Stimulated activated CD4-positive, alpha-beta T cell treated with anti-CD3 and anti-CD28 coated beads, Interleukin-2, amount 100 ng/mL, for 48 hours (primary cell): Measurements from ENCODE around the gene EVA1C.
"Not testable (repeated sequence)": the region's sequence is repeated elsewhere in the genome, so short reads cannot be mapped to it uniquely, and the experiment has no call there.

Source experiments
- DNase-seq, 2 donors: peaks; one replicate each; pipeline ENCODE4 v3.0.0-alpha.2; 2020

The EVA1C gene, protein sequence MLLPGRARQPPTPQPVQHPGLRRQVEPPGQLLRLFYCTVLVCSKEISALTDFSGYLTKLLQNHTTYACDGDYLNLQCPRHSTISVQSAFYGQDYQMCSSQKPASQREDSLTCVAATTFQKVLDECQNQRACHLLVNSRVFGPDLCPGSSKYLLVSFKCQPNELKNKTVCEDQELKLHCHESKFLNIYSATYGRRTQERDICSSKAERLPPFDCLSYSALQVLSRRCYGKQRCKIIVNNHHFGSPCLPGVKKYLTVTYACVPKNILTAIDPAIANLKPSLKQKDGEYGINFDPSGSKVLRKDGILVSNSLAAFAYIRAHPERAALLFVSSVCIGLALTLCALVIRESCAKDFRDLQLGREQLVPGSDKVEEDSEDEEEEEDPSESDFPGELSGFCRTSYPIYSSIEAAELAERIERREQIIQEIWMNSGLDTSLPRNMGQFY

GRCh38 chr21:32412162-32413014 is at the start of gene EVA1C:
Gene EVA1C (plus strand): TSS chr21:32412706. CDS start chr21:32412854, 148 bp downstream.
- peak; percentile 54 to 60 for DNase-seq

GRCh38 chr21:32364387-32364786 is 48.1 kb upstream of the EVA1C start:
- no peak for DNase-seq

- no peak for DNase-seq
Measured at GRCh38 chr21:32364796-32365195, 47.7 kb upstream of the EVA1C start.

DNA sequence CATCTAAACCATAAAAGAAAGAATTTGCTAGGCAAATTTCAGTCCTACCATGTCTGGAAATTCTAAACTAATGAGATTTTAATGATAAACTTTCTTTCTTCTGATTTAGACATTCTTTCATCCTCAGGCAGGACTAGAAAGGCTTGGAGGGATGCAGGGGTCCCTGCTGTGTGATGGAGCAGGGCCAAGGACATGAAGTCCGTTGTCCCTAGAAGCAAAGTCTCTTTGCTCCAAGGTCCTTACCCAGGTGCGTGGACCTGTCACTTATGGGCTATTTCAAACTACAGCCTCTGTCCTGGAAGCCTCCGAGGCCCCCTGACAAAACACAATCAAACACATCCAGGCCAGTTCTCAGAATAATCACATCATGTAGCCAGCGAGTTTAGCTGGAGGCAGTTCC is 46.3 kb upstream of the EVA1C start:
- DNase-seq: no peak

DNA sequence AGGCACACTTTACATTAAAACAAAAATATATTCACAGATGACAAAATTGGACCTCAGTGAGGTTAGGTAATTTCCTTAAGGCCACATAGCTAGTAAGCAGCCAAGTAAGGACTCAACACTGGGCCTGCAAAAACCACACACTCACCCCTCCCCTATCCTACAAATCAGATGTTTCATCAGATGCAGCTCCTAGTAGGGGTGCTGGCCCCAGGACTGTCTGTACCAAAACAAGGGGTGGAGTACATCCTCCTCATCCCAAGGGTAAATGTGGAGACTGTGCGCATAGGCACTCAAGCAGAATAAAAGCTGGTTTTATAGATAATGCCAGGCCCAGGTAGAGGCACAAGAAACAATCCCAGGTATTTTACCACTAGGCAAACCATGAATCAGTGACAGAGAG is 45.3 kb upstream of the EVA1C start:
- no peak for DNase-seq

DNA sequence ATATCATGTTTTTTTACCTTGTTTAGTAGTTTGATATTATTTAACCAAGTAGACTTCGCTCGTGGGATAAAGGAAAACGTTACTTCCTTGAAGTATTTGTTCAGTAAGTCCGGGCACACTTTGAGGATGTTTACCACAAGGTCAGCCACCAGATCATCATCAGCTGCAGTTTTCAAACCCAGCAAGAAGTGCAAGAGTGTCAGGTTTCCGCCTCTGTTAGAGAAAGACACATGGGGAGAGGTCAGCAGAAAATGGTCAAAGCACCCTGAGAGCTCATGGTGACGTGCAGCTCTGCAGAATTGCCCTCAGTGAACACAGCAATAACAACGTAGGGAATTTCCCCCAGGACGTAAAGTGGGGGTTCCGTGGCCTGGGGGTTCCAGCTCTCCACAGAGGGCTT is 44.1 kb upstream of the EVA1C start:
- DNase-seq: no peak

DNA sequence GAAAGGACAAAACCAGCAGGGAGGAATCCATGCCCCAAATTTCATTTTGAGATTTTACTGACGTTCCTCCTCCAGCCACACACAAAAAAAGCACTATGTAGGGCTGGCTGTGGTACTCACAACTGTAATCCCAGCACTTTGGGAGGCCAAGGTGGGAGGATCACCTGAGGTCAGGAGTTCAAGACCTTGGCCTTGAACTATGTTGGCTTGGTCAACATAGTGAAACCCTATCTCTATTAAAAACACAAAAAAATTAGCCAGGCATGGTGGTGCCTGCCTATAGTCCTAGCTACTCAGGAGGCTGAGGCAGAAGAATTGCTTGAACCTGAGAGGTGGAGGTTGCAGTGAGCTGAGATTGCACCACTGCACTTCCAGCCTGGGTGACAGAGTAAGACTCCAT is 43.5 kb upstream of the EVA1C start:
- DNase-seq: not testable (repeated sequence)

DNA sequence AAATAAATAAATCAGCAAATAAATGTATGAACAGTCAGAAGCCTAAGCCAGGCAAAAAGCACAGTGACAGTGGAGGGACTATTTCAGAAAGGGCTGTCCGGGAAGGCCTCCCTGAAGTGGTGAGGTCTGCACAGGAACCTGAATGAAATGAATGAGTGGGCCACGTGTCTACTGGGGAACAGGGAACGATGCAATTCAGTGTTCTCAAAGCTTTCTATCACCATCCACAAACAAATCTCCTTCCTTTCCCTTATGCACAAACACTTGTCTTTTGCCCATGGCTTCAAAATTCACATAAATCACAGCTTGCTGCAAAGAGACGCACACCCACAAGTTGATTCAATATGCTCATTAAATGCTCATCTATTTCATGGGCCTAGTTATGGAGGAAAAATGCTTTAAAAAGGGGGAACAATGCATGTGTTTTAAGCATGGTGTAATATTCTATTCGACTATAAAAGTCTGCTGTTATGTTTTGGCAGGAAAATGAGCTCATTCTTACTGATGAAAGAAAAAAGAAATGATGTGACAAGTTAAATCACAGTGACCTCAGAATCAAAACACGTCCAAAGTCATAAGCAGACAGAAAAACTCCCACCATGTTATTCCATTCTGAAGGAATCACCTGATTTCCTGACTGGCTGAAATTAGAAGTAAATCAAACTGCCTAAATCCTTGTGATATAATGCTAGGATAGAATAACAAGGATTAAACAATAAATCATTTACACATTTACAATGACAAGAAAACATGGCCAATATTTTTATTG is 41.3 kb upstream of the EVA1C start:
- DNase-seq: no peak

DNA sequence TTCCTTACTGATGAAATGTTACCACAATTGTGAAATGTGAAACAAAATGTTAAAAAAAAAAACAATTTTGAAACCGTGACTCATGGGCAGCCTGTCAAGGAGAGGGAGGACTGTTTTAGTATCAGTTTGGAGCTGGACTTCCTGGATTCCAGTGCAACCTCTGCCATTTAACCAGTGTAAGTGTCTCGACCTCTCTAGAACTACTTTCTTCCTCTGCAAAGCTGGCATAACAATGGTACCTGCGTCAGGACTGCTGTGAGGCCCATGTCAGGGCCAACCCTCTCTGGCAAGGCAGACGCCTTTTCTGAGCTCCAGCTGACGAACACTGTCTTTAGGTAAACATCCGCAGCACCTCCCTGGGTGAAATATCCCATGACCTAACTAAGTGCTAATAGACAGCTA is 40.6 kb upstream of the EVA1C start:
- DNase-seq: no peak

DNA sequence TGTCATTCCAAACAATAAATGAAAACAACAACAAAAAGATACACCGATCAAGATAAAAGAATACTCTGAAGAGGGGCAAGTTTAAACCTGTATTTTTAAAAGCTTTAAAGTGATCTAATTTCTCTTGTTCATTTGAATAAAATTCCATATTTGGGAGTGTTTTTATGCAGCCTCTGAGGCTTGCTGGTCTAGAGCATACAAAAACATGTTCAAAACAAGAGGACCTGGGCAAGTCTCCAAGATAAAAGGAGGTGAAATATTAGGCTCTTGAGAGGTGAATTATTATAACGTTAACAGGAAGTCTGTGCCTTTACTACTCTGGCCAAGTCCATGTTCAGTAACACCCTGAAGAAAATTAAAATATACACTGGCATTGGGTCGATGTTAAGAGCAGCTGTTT is 39.8 kb upstream of the EVA1C start:
- DNase-seq: no peak

GRCh38 chr21:32377506-32377905 is 35.0 kb upstream of the EVA1C start:
- DNase-seq: no peak

- DNase-seq: no peak
Measured at GRCh38 chr21:32377991-32378390, 34.5 kb upstream of the EVA1C start.

DNA sequence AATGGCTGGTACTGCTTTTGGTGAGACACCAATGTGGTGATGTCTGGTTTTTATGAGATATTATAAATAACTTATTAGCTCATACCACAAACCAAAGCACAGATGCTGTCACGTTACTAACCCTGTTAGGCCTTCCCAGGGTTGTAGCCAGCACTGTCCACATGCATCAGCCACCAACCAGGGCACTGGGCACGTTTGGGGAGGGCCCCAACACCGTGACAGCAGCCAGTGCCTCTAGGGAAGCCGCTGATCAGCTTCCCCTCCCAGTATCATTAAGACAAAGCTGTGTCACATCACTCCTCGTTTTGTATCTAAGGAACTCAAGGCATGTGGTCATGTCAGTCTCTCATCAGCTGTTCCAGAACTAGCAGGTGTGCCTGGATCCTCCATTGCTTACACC is 33.5 kb upstream of the EVA1C start:
- no peak for DNase-seq

DNA sequence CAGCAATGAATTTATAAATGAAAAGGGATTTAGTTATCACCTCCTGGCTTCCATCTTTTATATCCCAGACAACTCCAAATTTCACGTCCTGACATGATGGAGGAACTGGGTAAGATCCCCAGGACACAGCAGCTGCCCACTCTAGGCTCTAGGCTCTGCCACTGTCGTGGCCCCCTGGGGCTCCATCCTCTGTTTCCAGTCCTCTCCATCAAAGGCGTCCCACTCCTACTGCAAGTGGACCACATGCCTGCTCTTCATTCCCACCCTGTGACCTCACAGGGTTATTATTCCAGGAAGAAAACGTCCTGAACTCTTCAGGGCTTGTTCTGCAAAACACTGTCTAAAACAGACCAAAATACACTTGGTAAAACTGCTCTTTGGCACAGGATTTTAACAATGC is 31.6 kb upstream of the EVA1C start:
- no peak for DNase-seq

DNA sequence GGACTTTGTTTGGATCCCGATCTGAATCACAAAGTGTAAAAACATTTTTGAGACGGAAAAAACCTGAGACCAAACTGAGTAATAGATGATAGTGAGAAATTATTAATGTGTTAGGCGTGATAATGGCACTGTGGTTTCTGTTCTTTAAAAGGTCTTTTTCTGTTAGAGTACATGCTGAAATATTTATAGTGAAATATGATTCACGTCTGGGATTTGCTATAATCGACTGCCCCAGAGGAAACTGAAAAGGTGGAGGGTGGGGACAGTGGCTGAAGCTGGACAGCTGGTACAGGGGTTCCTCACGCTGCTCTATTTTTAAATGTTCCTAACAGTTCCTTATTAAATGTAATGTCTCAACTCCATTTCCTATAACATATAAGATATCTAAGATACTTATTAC is 30.9 kb upstream of the EVA1C start:
- no peak for DNase-seq

GRCh38 chr21:32382108-32382644 is 30.3 kb upstream of the EVA1C start:
- DNase-seq: no peak

- no peak for DNase-seq
Measured at GRCh38 chr21:32383812-32384211, 28.7 kb upstream of the EVA1C start.

DNA sequence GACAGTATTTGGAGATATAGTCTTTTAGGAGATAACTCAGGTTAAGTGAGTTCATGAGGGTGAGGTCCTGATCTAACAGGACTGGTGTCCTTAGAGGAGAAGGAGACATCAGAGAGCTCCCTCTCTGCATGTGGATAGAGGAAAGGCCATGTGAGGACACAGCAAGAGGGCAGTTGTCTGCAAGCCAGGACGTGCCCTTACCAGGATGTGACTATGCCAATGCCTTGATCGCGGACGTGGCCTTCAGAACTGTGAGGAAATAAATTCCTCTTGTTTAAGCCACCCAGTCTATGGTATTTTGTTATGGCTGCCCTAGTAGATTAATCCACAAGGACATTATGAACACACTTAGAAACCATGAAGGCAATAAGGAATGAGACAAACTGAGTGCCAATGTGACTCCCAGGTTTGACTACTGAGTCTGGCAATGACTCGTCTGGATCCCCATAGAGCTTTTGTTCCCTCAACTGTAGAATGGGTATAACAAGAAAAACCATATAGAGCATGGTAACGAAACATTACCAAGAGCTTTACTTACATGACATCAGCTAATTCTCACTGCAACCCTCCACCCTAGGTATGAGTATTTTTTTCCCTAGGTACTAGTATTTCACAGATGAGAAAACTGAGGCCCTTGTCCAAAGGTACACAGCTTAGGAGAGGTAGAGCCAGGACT is 26.2 kb upstream of the EVA1C start:
- no peak for DNase-seq

- DNase-seq: no peak
Measured at GRCh38 chr21:32387151-32387550, 25.4 kb upstream of the EVA1C start.

DNA sequence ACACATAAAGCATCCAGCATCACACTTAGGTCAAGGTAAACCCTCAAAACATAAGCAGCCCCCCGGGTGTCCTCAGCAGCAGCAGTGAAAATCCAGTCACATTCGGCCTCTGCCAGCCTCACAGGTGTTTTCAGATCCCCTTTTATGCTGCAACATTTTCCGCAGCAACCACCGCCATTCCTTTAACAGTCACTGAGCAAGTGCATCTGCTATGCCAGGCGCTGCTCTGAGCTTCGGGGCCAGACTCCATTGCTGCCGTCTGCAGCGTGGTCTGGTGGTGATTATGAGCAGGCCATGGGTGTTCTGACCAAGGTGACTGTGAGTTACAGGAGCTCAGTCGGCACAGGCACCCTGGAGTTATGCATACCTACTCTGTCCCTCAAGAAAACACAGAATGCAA is 24.2 kb upstream of the EVA1C start:
- DNase-seq: no peak

DNA sequence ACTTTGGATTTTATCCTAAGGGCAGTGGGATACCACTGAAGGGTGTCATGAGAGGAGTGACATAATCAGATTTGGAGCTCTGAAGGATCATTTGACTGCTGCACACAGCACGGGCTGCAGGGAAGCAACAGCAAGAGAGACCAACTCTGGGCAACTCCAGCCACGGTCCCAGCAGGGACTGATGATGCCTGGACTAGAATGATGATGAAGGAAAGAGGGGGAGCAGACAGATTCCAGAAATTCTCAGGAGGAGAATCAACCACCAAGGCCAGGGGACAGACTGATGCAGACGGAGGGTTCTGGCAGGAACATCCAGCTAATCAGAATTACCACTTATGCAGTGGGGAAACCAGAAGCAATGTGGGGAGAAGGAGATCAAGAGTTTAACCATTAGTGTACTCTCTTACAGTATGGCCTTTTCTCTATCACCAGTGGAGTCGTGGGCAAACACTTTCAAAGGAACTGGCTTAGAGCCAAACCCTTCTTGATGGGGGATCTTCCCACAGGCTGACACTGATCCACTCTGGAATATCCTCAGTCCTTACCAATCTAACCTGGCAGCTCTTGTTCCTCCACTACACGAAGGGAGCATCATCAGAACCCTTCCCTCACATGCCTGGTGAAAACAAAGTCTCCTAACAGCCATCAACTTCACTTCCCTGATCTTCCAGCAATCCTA is 23.0 kb upstream of the EVA1C start:
- DNase-seq: no peak
